HepG2 (cell line): Measurements from ENCODE around the gene CDH1. TPM values are rescaled to one million over a fixed set of nuclear protein-coding genes. Genes with fewer than 3 reads are reported as not detected.
A peak's percentile ranks its signal among the peaks of the same experiment; 100 is the strongest.

Experiments
- BCLAF1 ChIP-seq: fragments of 450-650 bp; IDR thresholded peaks from 2 replicates; pipeline ENCODE4 v1.6.1; 2017; ENCODE audit warnings: mild to moderate bottlenecking
- EED ChIP-seq: sonication (generic); formaldehyde crosslinking; IDR thresholded peaks from 2 replicates; pipeline ENCODE4 v1.5.0; 2020; ENCODE audit warnings: mild to moderate bottlenecking, missing genetic modification reagents
- FOXK2 ChIP-seq: fragments of 450-650 bp; IDR thresholded peaks from 2 replicates; pipeline ENCODE4 v1.6.1; 2016
- FOXM1 ChIP-seq: sonication (generic); formaldehyde crosslinking; IDR thresholded peaks from 2 replicates; pipeline ENCODE4 v1.5.0; 2020; ENCODE audit warnings: missing genetic modification reagents
- GMEB1 ChIP-seq: sonication (generic); formaldehyde crosslinking; IDR thresholded peaks from 2 replicates; pipeline ENCODE4 v1.5.1; 2020; ENCODE audit warnings: missing genetic modification reagents, mild to moderate bottlenecking, borderline replicate concordance
- HHEX ChIP-seq: IDR thresholded peaks from 2 replicates; pipeline ENCODE4 v1.6.1; 2016; ENCODE audit warnings: control low read depth
- HNRNPL ChIP-seq: fragments of 200-400 bp; formaldehyde crosslinking; IDR thresholded peaks from 2 replicates; pipeline ENCODE4 v1.6.1; 2017; ENCODE audit warnings: mild to moderate bottlenecking, low read depth, low read length
- HOXA5 ChIP-seq: sonication (generic); formaldehyde crosslinking; IDR thresholded peaks from 2 replicates; pipeline ENCODE4 v1.4.0; 2020; ENCODE audit warnings: missing genetic modification reagents
- KAT8 ChIP-seq: IDR thresholded peaks from 2 replicates; pipeline ENCODE4 v1.6.1; 2016; ENCODE audit warnings: missing genetic modification reagents, missing compliant biosample characterization
- MAFG ChIP-seq: sonication (generic); formaldehyde crosslinking; IDR thresholded peaks from 2 replicates; pipeline ENCODE4 v1.5.1; 2020; ENCODE audit warnings: mild to moderate bottlenecking, missing genetic modification reagents
- NCOA2 ChIP-seq: sonication (generic); formaldehyde crosslinking; IDR thresholded peaks from 2 replicates; pipeline ENCODE4 v1.8.0; 2022; ENCODE audit warnings: inconsistent platforms
- RXRA ChIP-seq: sonication (generic); formaldehyde crosslinking; IDR thresholded peaks from 2 replicates; pipeline ENCODE4 v1.5.1; 2020; ENCODE audit warnings: missing genetic modification reagents
- TCF7L2 ChIP-seq: IDR thresholded peaks from 2 replicates; pipeline ENCODE4 v1.6.1; 2011; ENCODE audit warnings: mild to moderate bottlenecking, low read depth, low read length, moderate library complexity
- TGIF2 ChIP-seq: IDR thresholded peaks from 2 replicates; pipeline ENCODE4 v1.6.1; 2016; ENCODE audit warnings: control low read depth, missing compliant biosample characterization
- THAP11 ChIP-seq: IDR thresholded peaks from 2 replicates; pipeline ENCODE4 v1.6.1; 2016; ENCODE audit warnings: missing biosample characterization, missing genetic modification reagents
- THYN1 ChIP-seq: sonication (generic); formaldehyde crosslinking; IDR thresholded peaks from 2 replicates; pipeline ENCODE4 v1.8.1; 2023; ENCODE audit warnings: low read depth, mild to moderate bottlenecking, moderate library complexity, missing genetic modification reagents, borderline replicate concordance
- ZC3H4 ChIP-seq: sonication (generic); formaldehyde crosslinking; IDR thresholded peaks from 2 replicates; pipeline ENCODE4 v1.4.0; 2020; ENCODE audit warnings: missing genetic modification reagents, borderline replicate concordance
- ZEB1 ChIP-seq: IDR thresholded peaks from 2 replicates; pipeline ENCODE4 v1.6.1; 2012; ENCODE audit warnings: mild to moderate bottlenecking, low read depth, inconsistent platforms; ENCODE audit not compliant: insufficient replicate concordance
- ZNF143 ChIP-seq: sonication (generic); formaldehyde crosslinking; IDR thresholded peaks from 2 replicates; pipeline ENCODE4 v1.4.0; 2020; ENCODE audit warnings: missing genetic modification reagents
- ZNF276 ChIP-seq: sonication (generic); formaldehyde crosslinking; IDR thresholded peaks from 2 replicates; pipeline ENCODE4 v1.4.0; 2020; ENCODE audit warnings: mild to moderate bottlenecking, low read depth, missing genetic modification reagents
- ZNF724P ChIP-seq: sonication (generic); formaldehyde crosslinking; IDR thresholded peaks from 2 replicates; pipeline ENCODE4 v1.8.0; 2022; ENCODE audit warnings: missing genetic modification reagents, borderline replicate concordance
- ZNF747 ChIP-seq: sonication (generic); formaldehyde crosslinking; IDR thresholded peaks from 2 replicates; pipeline ENCODE4 v1.8.1; 2023; ENCODE audit warnings: missing genetic modification reagents, mild to moderate bottlenecking, borderline replicate concordance
- ZNF768 ChIP-seq: sonication (generic); formaldehyde crosslinking; IDR thresholded peaks from 2 replicates; pipeline ENCODE4 v1.4.0; 2020; ENCODE audit warnings: missing genetic modification reagents
- ZNF839 ChIP-seq: sonication (generic); formaldehyde crosslinking; IDR thresholded peaks from 2 replicates; pipeline ENCODE4 v1.4.0; 2020; ENCODE audit warnings: missing genetic modification reagents, mild to moderate bottlenecking, borderline replicate concordance
- polyA plus RNA-seq, 8 experiments: library from polyadenylated mRNA; depleted of rRNA in 3 of 8; stranded (reverse) in 7 of 8; unstranded in 1 of 8; fragments of >200 nt; fragmentation: Illumina TruSeq in 4 of 8; extraction: Trizol in 4 of 8; gene quantifications; 2 replicates each; pipeline versions ENCODE4 v1.2.1 to v1.2.3, GENCODE V29; 2011 to 2016; ENCODE audit warnings: low read depth in 4 of 8, missing spikeins in 1 of 8, mixed read lengths in 1 of 8; ENCODE audit not compliant: insufficient read depth in 1 of 8
- total RNA-seq, 5 experiments: library from RNA; depleted of rRNA; stranded (reverse); fragments of >200 nt; fragmentation: Illumina TruSeq; extraction: Trizol; gene quantifications; 2 replicates each; pipeline ENCODE4 v1.2.3, GENCODE V29; 2016; ENCODE audit warnings: low read depth in 1 of 5

The CDH1 gene
- total and polyA plus RNA-seq, 2 of the 13 experiments (the other 11 are each of a cell fraction or from before 2014, with no cell fraction given) = 0.95 to 9.8 TPM

- TF ChIP-seq BCLAF1 = no peak
- TF ChIP-seq ZNF839 (CRISPR knock-in tag) = no peak
- TF ChIP-seq ZNF768 (CRISPR knock-in tag) = peak; percentile 28; the same call in 1 of the 2 replicates
- no peak for TF ChIP-seq HHEX (CRISPR knock-in tag)
- TF ChIP-seq ZNF276 (CRISPR knock-in tag) = no peak
- no peak for TF ChIP-seq ZNF143 (CRISPR knock-in tag)
- TF ChIP-seq THYN1 (CRISPR knock-in tag) = no peak
- peak; percentile 53; the same call in 1 of the 2 replicates for TF ChIP-seq HOXA5
- no peak for TF ChIP-seq GMEB1 (CRISPR knock-in tag)
- TF ChIP-seq TGIF2 = no peak
- no peak for TF ChIP-seq ZNF724P (CRISPR knock-in tag)
- TF ChIP-seq HNRNPL = peak; percentile 98
- TF ChIP-seq THAP11 = 0 out of 2 replicates have a peak, but pooled peaks have one; percentile 28
- no peak for TF ChIP-seq MAFG (CRISPR knock-in tag)
- TF ChIP-seq FOXM1 (CRISPR knock-in tag) = no peak
- TF ChIP-seq NCOA2 (CRISPR knock-in tag) = no peak
- TF ChIP-seq ZNF747 = no peak
- TF ChIP-seq EED = no peak
- no peak for TF ChIP-seq TCF7L2
- TF ChIP-seq FOXK2 = no peak
- peak; percentile 87 for TF ChIP-seq ZEB1
- no peak for TF ChIP-seq RXRA
- 0 out of 2 replicates have a peak, but pooled peaks have one; percentile 34 for TF ChIP-seq KAT8 (CRISPR knock-in tag)
- TF ChIP-seq ZC3H4 (CRISPR knock-in tag) = no peak
Measured at GRCh38 chr16:68737730-68738629, 888 bp downstream of the CDH1 start (continued).
